Measurements from ENCODE around the gene MFRP.

Gene MFRP

GRCh38 chr11:119336744-119337469 lies 9.6 kb downstream of the MFRP start:
- DNase-seq: no peak

- DNase-seq: no peak
Observed at GRCh38 chr11:119335655-119336543, 10.6 kb downstream of the MFRP start.

DNA sequence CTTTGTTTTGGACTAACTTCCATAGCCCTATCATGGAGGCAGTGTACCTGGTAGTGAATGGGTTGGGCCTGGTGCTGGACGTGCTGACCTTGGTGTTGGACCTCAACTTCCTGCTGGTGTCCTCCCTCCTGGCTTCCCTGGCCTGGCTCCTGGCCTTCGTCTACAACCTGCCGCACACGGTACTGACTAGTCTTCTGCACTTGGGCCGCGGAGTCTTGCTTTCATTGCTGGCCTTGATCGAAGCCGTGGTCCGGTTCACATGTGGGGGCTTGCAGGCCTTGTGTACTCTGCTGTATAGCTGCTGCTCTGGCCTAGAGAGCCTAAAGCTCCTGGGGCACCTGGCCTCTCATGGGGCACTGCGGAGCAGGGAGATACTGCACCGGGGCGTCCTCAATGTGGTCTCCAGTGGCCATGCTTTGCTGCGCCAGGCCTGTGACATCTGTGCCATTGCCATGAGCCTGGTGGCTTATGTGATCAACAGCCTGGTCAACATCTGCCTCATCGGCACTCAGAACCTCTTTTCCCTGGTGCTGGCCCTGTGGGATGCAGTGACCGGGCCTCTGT lies 11.3 kb downstream of the MFRP start:
- no peak for DNase-seq

GRCh38 chr11:119334174-119334930 lies 12.2 kb downstream of the MFRP start, which contains the start of gene RNF26:
Gene RNF26 (plus strand): TSS chr11:119334527. CDS start chr11:119335123, 596 bp downstream.
- peak; percentile 98 for DNase-seq

DNA sequence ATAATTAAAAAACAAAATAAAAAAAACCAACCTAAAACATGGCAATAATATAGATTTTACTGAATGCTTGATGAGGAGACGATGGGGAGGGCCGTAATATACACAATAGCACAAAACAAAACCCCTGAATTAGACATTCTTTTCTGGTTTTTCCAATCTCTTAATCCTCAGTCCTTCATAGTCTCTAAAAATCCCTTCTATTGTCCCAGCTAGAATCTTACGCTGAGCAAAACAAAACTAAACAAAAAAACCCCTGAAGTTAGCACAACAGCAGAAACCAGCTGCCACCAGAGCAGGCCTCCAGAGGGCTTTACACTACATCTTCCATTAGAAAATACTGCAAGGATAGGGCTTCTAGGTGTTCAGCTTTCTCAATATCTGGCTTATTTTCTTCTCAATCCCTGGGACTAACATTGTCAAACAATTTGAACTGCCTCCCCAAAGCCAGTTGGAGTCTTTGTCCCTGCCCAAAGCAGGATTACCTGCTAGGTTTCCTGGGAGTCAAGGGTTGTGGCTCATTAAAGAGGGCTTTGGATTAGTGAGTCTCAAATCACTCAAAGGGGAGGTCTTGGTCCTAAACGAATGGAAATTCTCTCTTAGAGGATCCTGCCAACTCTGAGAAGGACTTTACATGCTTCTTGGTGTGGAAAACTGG lies 14.3 kb downstream of the MFRP start:
- no peak for DNase-seq

DNA sequence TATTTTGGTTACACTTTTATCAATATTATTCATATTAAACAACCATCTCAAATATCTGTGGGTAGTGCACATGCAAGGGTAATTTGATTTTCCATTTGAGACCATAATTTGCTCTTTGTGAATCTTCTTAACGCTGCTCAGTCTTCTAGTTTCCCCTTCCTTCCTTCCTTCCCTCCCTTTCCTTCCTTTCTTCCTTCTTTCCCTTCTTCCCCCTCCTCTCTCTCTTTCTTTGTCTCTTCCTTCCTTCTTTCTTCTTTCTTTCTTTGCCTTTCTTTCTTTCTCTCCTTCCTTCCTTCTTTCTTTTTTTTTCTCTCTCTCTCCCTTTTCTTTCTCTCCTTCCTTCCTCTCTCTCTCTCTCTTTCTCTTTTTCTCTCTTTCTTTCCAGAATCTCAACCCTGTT lies 16.3 kb downstream of the MFRP start:
- DNase-seq: no peak

GRCh38 chr11:119329320-119329719 lies 17.2 kb downstream of the MFRP start:
- no peak for DNase-seq

DNA sequence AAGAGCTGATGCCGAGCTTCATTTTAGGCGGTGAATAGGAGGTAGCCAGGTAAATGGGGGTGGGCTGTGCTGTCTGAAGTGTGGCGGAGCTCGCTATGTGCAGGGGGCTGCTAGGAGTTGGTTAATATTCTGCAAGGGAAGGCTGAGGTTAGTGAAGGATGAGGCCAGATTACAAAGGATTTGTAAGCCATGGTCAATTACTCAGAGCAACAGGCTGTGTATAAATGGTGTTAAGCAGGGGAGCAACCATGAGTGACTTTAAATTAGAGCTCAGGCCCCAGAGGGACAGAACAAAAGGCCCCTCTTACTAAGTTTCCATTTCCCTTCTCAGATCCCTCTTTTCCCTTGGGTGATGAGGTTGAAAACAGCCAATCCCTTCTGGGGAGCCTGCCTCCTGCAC lies 22.3 kb downstream of the MFRP start:
- no peak for DNase-seq

- DNase-seq: peak; percentile 77
Observed at GRCh38 chr11:119323532-119324033, 22.9 kb downstream of the MFRP start.

DNA sequence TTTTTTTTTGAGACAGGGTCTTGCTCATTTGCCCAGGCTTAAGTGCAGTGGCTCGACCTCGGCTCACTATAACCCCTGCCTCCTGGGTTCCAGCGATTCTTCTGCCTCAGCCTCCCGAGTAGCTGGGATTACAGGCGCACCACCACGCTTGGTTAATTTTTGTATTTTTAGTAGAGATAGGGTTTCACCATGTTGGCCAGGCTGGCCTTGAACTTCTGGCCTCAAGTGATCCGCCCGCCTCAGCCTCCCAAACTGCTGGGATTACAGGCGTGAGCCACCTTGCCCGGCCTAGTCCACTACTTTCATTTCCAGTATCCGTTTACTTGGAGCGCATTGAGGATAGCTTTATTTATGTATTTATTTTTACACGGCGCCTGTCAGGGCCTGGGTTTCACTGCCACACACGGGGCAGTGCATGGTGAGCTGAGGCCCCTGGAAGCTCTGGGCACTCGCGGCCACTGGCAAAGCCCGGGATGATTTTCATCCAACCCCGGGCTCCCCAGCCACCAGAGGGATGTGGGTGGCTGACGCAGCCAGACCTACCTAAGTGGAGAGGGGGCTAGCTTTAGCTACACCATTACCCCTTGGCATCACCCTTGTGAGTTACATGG lies 23.5 kb downstream of the MFRP start:
- no peak for DNase-seq

DNA sequence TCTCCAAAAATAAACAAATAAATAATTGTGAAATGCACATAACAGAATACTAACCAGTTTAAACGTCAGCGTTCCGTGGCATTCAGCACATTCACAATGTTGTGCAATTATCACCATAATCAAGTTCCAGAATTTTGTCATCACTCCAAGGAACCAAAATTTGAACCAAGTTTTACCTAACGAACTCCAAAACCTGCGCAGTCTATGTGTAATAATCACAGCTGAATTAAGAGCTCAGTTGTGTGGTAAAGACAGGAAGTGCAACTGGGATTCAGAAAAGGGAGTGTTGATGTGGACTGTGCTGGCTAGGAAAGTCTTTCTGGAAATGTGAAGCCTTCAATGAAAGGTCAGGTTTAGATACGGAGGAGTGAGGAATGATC lies 24.2 kb downstream of the MFRP start:
- no peak for DNase-seq

DNA sequence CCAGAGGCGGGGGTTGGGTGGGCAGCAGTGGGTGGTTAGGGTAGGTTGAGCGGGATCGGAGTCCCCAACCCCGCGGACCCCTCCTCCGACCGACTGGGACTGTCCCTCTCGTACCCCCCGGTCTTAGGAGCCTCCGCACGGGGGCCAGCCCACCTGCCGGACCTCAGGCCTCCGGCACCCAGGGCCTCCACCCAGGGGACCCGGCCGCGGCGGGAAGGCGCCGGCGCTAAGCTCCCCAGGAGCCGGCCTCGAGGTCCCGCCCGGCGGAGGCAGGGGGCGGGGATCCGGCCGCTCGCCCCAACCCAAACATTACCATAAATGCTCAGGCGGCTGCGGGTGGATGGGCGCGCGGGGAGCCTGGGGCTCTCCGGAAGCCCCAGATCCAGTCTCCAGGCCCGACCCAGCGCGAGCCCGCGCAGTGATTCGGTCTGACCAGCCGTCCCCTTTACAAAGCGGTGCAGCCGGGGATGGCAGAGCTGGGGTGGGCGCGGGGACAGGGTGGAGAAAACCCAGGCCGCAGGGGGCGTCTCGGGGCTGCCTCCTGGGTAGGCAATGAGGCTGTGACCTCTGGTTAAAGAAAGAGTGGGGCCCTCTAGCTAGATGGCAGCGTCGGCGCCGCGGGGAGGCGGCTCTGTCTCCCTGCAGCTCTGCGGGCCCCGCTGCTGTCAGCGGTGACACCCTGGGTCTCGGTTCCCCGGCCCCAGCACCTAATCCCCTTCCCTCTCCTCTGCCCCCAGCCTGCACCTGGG lies 25.6 kb downstream of the MFRP start:
- peak; percentile 25 for DNase-seq

DNA sequence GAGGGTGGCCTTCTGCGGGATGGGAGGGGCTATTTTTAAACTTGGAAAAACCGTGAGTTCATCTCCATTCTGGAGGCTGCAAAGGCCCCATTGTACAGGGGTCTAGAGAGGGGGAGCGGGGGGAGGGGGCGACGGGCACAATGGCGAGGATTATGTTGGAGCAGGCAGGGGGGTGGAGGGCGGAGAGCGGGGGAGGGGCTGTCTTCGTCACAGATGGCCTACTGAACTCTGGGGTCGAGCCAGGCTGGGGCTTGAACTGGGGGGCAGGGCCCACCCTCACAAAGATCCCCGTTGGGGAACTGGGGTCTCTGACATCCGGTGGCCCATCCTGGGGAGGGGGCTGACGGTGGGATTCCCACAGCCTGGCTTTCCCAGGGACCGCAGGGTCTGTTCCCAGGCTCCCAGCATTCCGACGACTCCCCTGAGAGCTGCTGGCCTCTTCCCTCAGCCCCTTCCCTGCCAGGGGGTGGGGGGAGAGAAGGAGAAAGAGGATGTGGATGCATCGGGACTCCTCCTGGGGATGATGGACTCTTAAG lies 26.2 kb downstream of the MFRP start:
- no peak for DNase-seq

DNA sequence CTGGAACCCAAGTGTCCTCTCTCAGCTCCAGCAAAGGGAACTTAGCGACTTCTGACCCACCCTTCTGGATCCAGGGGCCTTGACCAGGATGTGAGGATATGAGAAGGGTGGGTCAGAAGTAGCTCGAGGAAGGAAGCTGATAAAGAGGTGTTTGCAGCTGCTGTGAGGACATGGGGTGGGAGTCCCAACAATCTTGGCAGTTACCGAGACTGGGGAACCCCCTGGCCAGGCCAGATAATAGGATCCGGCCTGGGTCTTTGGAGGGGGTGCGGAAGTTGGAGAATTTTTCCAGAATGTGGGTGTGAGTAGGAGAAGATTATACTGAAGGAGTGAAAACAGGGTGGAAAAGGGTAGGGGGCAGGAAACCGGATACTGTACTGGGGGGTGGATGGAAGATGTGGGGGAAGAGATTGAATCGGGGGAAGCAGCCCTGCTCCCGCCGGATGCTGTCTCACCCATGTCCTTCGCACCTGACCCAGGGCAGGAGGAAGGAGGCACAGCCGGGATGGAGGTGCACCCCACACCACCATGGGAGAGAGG lies 26.7 kb downstream of the MFRP start:
- DNase-seq: no peak

DNA sequence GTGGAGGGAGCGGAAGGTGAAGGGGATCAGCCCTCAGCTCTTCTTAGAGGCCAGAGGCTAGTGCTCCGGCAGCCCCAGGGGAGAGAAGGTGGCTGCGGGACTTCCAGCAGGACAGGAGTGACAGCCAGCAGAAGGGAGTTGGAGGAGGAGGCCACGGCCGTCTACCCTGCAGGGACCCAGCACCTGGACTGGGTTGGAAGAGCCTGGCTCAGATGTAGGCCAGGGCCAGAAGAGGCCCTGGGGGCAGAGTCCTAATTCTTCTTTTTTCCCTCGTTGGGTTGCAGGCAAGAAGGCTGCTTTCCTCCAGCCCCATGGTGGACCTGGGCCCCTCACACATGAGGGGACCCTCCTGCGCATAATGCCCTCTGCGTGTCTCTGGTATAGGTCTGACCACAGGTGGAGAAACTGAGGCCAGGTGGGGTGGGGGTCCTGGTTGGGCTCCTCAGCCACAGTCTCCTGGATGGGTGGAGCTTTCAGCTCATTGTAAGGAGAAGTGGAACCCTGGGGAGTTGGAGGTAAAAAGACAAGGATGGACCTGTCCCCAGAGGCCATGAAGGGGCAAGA lies 27.3 kb downstream of the MFRP start:
- no peak for DNase-seq

GRCh38 chr11:119318240-119319135 lies 28.0 kb downstream of the MFRP start:
- DNase-seq: peak; percentile 42

DNA sequence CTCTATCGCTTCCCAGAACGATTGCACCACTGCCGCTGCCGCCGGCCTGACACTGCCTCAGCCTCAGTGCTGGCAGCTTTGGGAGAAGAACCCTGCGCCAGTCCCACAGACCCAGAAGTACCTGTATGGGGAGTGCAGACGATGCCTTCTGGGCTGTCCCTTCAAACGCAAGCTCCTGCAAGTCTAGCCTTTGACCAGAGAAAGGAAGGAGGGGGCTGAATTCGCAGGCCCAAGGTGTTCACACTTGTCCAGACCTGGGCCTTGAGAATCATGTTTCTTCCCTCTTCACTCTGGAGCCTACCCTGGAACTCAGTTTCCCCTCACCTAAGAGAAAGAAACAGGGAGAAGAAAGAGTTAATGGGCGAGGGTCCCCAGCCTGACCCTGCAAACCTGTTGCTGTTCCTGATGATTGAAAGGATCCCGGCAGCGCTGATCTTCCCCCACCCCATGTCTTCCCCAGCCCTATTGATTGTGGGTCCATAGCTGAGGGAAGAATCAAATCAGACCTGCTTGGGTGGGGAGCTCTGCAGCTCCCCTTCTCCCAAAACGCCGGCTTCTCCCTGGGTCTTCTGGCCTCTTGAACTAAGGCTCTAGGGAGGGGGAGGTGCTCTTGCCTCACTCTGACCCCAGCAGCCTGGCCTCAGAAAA lies 28.8 kb downstream of the MFRP start:
- DNase-seq: no peak
